ENCODE results near the gene KRTAP13-2.

- TF ChIP-seq POLR2AphosphoS5 (IDR thresholded peaks at IDR 0.05; ENCODE audit: low read depth, low read length): no peak
- no peak for TF ChIP-seq RFX5 (IDR thresholded peaks at IDR 0.05; ENCODE audit: low read length)
Measured at GRCh38 chr21:30415993-30416392, 43.9 kb upstream of the KRTAP13-2 start.
